H9 (cell line): ENCODE results near the gene CPA3. TPM values are rescaled to one million over a fixed set of nuclear protein-coding genes. Genes with fewer than 3 reads are reported as not detected.

Experiments used
- DNase-seq: peaks from one replicate; pipeline ENCODE4 v3.0.0-alpha.2; 2017
- H2AFZ ChIP-seq: one replicate; pipeline ENCODE4 v1.6.1; 2013; ENCODE audit warnings: mild to moderate bottlenecking, low read length, control low read depth, moderate library complexity
- H2AK5ac ChIP-seq: 2 replicates; pipeline ENCODE4 v1.6.1; 2013; ENCODE audit warnings: low read length, control low read depth, mixed read lengths; ENCODE audit not compliant: insufficient read length
- H2BK120ac ChIP-seq: one replicate; pipeline ENCODE4 v1.6.1; 2013; ENCODE audit warnings: low read depth, mild to moderate bottlenecking, low read length, control low read depth, inconsistent platforms; ENCODE audit not compliant: poor library complexity, severe bottlenecking
- H2BK12ac ChIP-seq: 2 replicates; pipeline ENCODE4 v1.6.1; 2013; ENCODE audit warnings: low read length, control low read depth, mixed read lengths, low read depth; ENCODE audit not compliant: insufficient read length
- H2BK15ac ChIP-seq: 2 replicates; pipeline ENCODE4 v1.6.1; 2013; ENCODE audit warnings: low read depth, low read length, control low read depth
- H2BK20ac ChIP-seq: one replicate; pipeline ENCODE4 v1.6.1; 2013; ENCODE audit warnings: low read depth, mild to moderate bottlenecking, low read length, control low read depth, inconsistent platforms; ENCODE audit not compliant: poor library complexity, severe bottlenecking
- H2BK5ac ChIP-seq: 2 replicates; pipeline ENCODE4 v1.6.1; 2013; ENCODE audit warnings: low read length, control low read depth, mixed read lengths; ENCODE audit not compliant: insufficient read length
- H3K14ac ChIP-seq: 2 replicates; pipeline ENCODE4 v1.6.1; 2013; ENCODE audit warnings: low read length, control low read depth; ENCODE audit not compliant: insufficient read depth
- H3K18ac ChIP-seq: 2 replicates; pipeline ENCODE4 v1.6.1; 2013; ENCODE audit warnings: low read depth, mild to moderate bottlenecking, mixed read lengths, low read length, control low read depth; ENCODE audit not compliant: insufficient read length
- H3K23ac ChIP-seq: 2 replicates; pipeline ENCODE4 v1.6.1; 2013; ENCODE audit warnings: low read length, control low read depth, mixed read lengths, low read depth; ENCODE audit not compliant: insufficient read length
- H3K23me2 ChIP-seq: 2 replicates; pipeline ENCODE4 v1.6.1; 2013; ENCODE audit warnings: low read depth, mild to moderate bottlenecking, mixed read lengths, low read length, control low read depth; ENCODE audit not compliant: insufficient read length, poor library complexity, severe bottlenecking
- H3K27ac ChIP-seq: 2 replicates; pipeline ENCODE4 v1.5.1; 2013; ENCODE audit warnings: low read length, control low read depth, mixed read lengths, low read depth; ENCODE audit not compliant: insufficient read length
- H3K27me3 ChIP-seq: 2 replicates; pipeline ENCODE4 v1.6.1; 2013; ENCODE audit warnings: low read length, control low read depth, inconsistent platforms; ENCODE audit not compliant: insufficient read depth
- H3K4ac ChIP-seq: 2 replicates; pipeline ENCODE4 v1.6.1; 2013; ENCODE audit warnings: low read depth, mild to moderate bottlenecking, control low read depth, inconsistent platforms, low read length, moderate library complexity
- H3K4me1 ChIP-seq: 2 replicates; pipeline ENCODE4 v1.6.1; 2013; ENCODE audit warnings: low read length, control low read depth, inconsistent platforms; ENCODE audit not compliant: insufficient read depth
- H3K4me2 ChIP-seq: 2 replicates; pipeline ENCODE4 v1.6.1; 2013; ENCODE audit warnings: low read length, control low read depth, mixed read lengths; ENCODE audit not compliant: insufficient read length, insufficient read depth
- H3K56ac ChIP-seq: 2 replicates; pipeline ENCODE4 v1.6.1; 2013; ENCODE audit warnings: low read depth, mild to moderate bottlenecking, mixed read lengths, low read length, control low read depth; ENCODE audit not compliant: insufficient read length
- H3K79me1 ChIP-seq: 2 replicates; pipeline ENCODE4 v1.6.1; 2013; ENCODE audit warnings: low read depth, mild to moderate bottlenecking, moderate library complexity, low read length, control low read depth, inconsistent platforms; ENCODE audit not compliant: insufficient read depth, poor library complexity, severe bottlenecking
- H3K79me2 ChIP-seq: 2 replicates; pipeline ENCODE4 v1.6.1; 2013; ENCODE audit warnings: low read length, control low read depth, inconsistent platforms; ENCODE audit not compliant: insufficient read depth
- H3K9ac ChIP-seq: 2 replicates; pipeline ENCODE4 v1.6.1; 2013; ENCODE audit warnings: low read length, control low read depth, mixed read lengths; ENCODE audit not compliant: insufficient read length; ENCODE audit errors: extremely low read depth
- H3K9me3 ChIP-seq: one replicate; pipeline ENCODE4 v1.6.1; 2013; ENCODE audit warnings: low read depth, low read length, inconsistent platforms; ENCODE audit not compliant: control insufficient read depth
- H3T11ph ChIP-seq: one replicate; pipeline ENCODE4 v1.6.1; 2013; ENCODE audit warnings: mild to moderate bottlenecking, low read length, control low read depth, inconsistent platforms
- H4K20me1 ChIP-seq: one replicate; pipeline ENCODE4 v1.6.1; 2013; ENCODE audit not compliant: control insufficient read depth, insufficient read length, insufficient read depth
- H4K5ac ChIP-seq: 2 replicates; pipeline ENCODE4 v1.6.1; 2013; ENCODE audit warnings: low read depth, mild to moderate bottlenecking, mixed read lengths, low read length, control low read depth; ENCODE audit not compliant: insufficient read length
- H4K8ac ChIP-seq: replicated peaks from 2 replicates; pipeline ENCODE4 v1.6.1; 2013; ENCODE audit warnings: low read length, control low read depth, mixed read lengths, low read depth; ENCODE audit not compliant: insufficient read length
- H4K91ac ChIP-seq: 2 replicates; pipeline ENCODE4 v1.6.1; 2013; ENCODE audit warnings: low read depth, mild to moderate bottlenecking, moderate library complexity, mixed read lengths, low read length, control low read depth; ENCODE audit not compliant: insufficient read length
- H3K27ac Mint-ChIP-seq, 3 experiments: 2 replicates in 2 of 3; 3 replicates in 1 of 3; pipeline ENCODE4 v1.8.0; 2020 to 2021; ENCODE audit warnings: mixed read lengths in 3 of 3, mild to moderate bottlenecking in 1 of 3, moderate library complexity in 1 of 3
- H3K27me3 Mint-ChIP-seq: 2 replicates; pipeline ENCODE4 v1.8.0; 2021; ENCODE audit warnings: low read depth, mild to moderate bottlenecking, moderate library complexity, mixed read lengths
- H3K36me3 Mint-ChIP-seq, 3 experiments: 2 replicates in 2 of 3; 3 replicates in 1 of 3; pipeline ENCODE4 v1.8.0; 2020 to 2021; ENCODE audit warnings: low read depth in 3 of 3, mixed read lengths in 3 of 3; ENCODE audit not compliant: insufficient read depth in 1 of 3
- H3K4me1 Mint-ChIP-seq, 2 experiments: 2 replicates each; pipeline ENCODE4 v1.8.0; 2020; ENCODE audit warnings: mixed read lengths in 2 of 2
- H3K4me3 Mint-ChIP-seq, 2 experiments: 2 replicates in 1 of 2; 3 replicates in 1 of 2; pipeline ENCODE4 v1.8.0; 2020 to 2021; ENCODE audit warnings: mild to moderate bottlenecking in 2 of 2, mixed read lengths in 2 of 2, moderate library complexity in 1 of 2
- H3K9me3 Mint-ChIP-seq, 2 experiments: 2 replicates in 1 of 2; 3 replicates in 1 of 2; pipeline ENCODE4 v1.8.0; 2020; ENCODE audit warnings: mild to moderate bottlenecking in 2 of 2, mixed read lengths in 2 of 2, moderate library complexity in 1 of 2
- CTCF ChIP-seq: fragments of 200-600 bp; sonication (generic); conservative IDR thresholded peaks from 3 replicates; pipeline ENCODE4 v1.8.0; 2021; ENCODE audit warnings: antibody characterized with exemption, mild to moderate bottlenecking
- WGBS: extraction: QIAGEN DNeasy Blood & Tissue Kit; methylation state at CpG from one replicate; pipeline ENCODE4 v1.1.7; 2013; ENCODE audit warnings: missing lambda C conversion rate, low lambda C conversion rate, mixed read lengths; ENCODE audit not compliant: insufficient read length; ENCODE audit errors: extremely low coverage; 5-methylcytosine and 5-hydroxymethylcytosine counted together
- total RNA-seq: library from RNA; stranded (reverse); gene quantifications from 2 replicates; pipeline ENCODE4 v1.2.1, GENCODE V29; 2021

CPA3 gene
- total RNA-seq, 1 experiment from 2014 or later = not detected

GRCh38 chr3:148828136-148828690, 36.9 kb upstream of the CPA3 start:
- H2BK20ac ChIP-seq = no peak overlapping the region
- no peak overlapping the region for H4K91ac ChIP-seq
- no peaks in the 10 kb centered on the region for H3K9me3 ChIP-seq
- H3K79me1 ChIP-seq = no peaks in the 10 kb centered on the region
- no peak overlapping the region for H2BK5ac ChIP-seq
- WGBS = no CpG with 5 or more reads among the region's 4 CpGs
- no peak overlapping the region for H3K9ac ChIP-seq
- H2BK15ac ChIP-seq = no peak overlapping the region
- TF ChIP-seq CTCF = no peak
- H3K4me1 ChIP-seq = no peaks in the 10 kb centered on the region
- H3K23me2 ChIP-seq = no peaks in the 10 kb centered on the region
- Mint-ChIP-seq H3K4me1 (no peaks in the 10 kb centered on the region), H3K27ac (no peak overlapping the region), H3K4me3 (no peak overlapping the region), H3K27me3 (no peaks in the 10 kb centered on the region), H3K9me3 (no peaks in the 10 kb centered on the region), H3K36me3 (no peaks in the 10 kb centered on the region)
- no peak overlapping the region for H2AK5ac ChIP-seq
- H4K5ac ChIP-seq = no peak overlapping the region
- H3K27me3 ChIP-seq = no peaks in the 10 kb centered on the region
- no peak overlapping the region for H3K18ac ChIP-seq
- no peak overlapping the region for H3K27ac ChIP-seq
- H2BK120ac ChIP-seq = no peak overlapping the region
- no peaks in the 10 kb centered on the region for H4K20me1 ChIP-seq
- no peak for DNase-seq
- H3K14ac ChIP-seq = no peak overlapping the region
- H3T11ph ChIP-seq = no peak overlapping the region
- H3K56ac ChIP-seq = no peak overlapping the region
- H4K8ac ChIP-seq = no peak overlapping the region
- H3K23ac ChIP-seq = no peak overlapping the region
- no peak overlapping the region for H3K4ac ChIP-seq
- no peak overlapping the region for H2AFZ ChIP-seq
- H3K4me2 ChIP-seq = no peak overlapping the region
- no peak overlapping the region for H2BK12ac ChIP-seq
- no peaks in the 10 kb centered on the region for H3K79me2 ChIP-seq
